Fibroblast of pulmonary artery (primary cell): ENCODE measurements around the gene MTCH2.
A peak's percentile ranks its signal among the peaks of the same experiment; 100 is the strongest.

Experiments
- DNase-seq: peaks from one replicate; pipeline ENCODE4 v3.0.0-alpha.2; 2010; ENCODE audit warnings: low read depth
- H3K4me3 ChIP-seq: replicated peaks from 2 replicates; pipeline ENCODE4 v1.5.1; 2011; ENCODE audit warnings: low read depth, mild to moderate bottlenecking, control low read depth, low read length, moderate library complexity
- CTCF ChIP-seq: IDR thresholded peaks from 2 replicates; pipeline ENCODE4 v1.5.1; 2011; ENCODE audit warnings: mild to moderate bottlenecking, control low read depth, low read length, inconsistent platforms; ENCODE audit errors: missing control alignments

Gene MTCH2

GRCh38 chr11:47587723-47588326, 54.5 kb downstream of the MTCH2 start:
- no peak for DNase-seq
- H3K4me3 ChIP-seq: no peak overlapping the region
- TF ChIP-seq CTCF: no peak

- H3K4me3 ChIP-seq: no peak overlapping the region
- no peak for TF ChIP-seq CTCF
- DNase-seq: no peak
Observed at GRCh38 chr11:47587039-47587716, 55.2 kb downstream of the MTCH2 start.

GRCh38 chr11:47586098-47586855, 56.1 kb downstream of the MTCH2 start, which contains the start of gene FAM180B:
Gene FAM180B (plus strand): TSS chr11:47586678. CDS start chr11:47586769, 91 bp downstream.
- DNase-seq: no peak
- no peak for TF ChIP-seq CTCF
- H3K4me3 ChIP-seq: no peak within 1 kb of the TSS

GRCh38 chr11:47583844-47584243, 58.5 kb downstream of the MTCH2 start:
- DNase-seq: no peak
- TF ChIP-seq CTCF: no peak
- no peak overlapping the region for H3K4me3 ChIP-seq

- peak; percentile 90 for DNase-seq
- no peak for TF ChIP-seq CTCF
- H3K4me3 ChIP-seq: peak within 1 kb of the TSS; percentile 68
Observed at GRCh38 chr11:47578524-47579494, 63.5 kb downstream of the MTCH2 start, which contains the start of the genes KBTBD4 and NDUFS3. Gene KBTBD4 (minus strand): TSS chr11:47578970. CDS start chr11:47578951, 19 bp downstream. Gene NDUFS3 (plus strand): TSS chr11:47579074. CDS start chr11:47579092, 18 bp downstream.

- no peak for DNase-seq
- peak overlapping the region; percentile 68 for H3K4me3 ChIP-seq
- TF ChIP-seq CTCF: no peak
Observed at GRCh38 chr11:47577460-47578041, 64.8 kb downstream of the MTCH2 start.
